IPS DF 6.9 (cell line): ENCODE data around the gene CRIM1.

Experiments used
- DNase-seq: peaks from one replicate; pipeline ENCODE4 v3.0.0-alpha.2; 2013; ENCODE audit warnings: low read depth, low spot score
- H3K27ac ChIP-seq: one replicate; pipeline ENCODE4 v1.5.1; 2013; ENCODE audit warnings: low read length, control low read depth
- H3K27me3 ChIP-seq: 2 replicates; pipeline ENCODE4 v1.6.1; 2013; ENCODE audit warnings: mild to moderate bottlenecking, low read length; ENCODE audit not compliant: control insufficient read depth, insufficient read depth
- H3K36me3 ChIP-seq: 2 replicates; pipeline ENCODE4 v1.6.1; 2013; ENCODE audit warnings: low read length; ENCODE audit not compliant: control insufficient read depth, insufficient read depth
- H3K4me1 ChIP-seq: 2 replicates; pipeline ENCODE4 v1.6.1; 2013; ENCODE audit warnings: low read length; ENCODE audit not compliant: control insufficient read depth, insufficient read depth
- H3K4me3 ChIP-seq: 2 replicates; pipeline ENCODE4 v1.5.1; 2013; ENCODE audit warnings: mild to moderate bottlenecking, low read length
- H3K9me3 ChIP-seq: 2 replicates; pipeline ENCODE4 v1.6.1; 2013; ENCODE audit warnings: low read length, inconsistent platforms; ENCODE audit not compliant: control insufficient read depth, insufficient read depth
- WGBS: extraction: QIAGEN DNeasy Blood & Tissue Kit; methylation state at CpG from one replicate; pipeline ENCODE4 v1.1.7; 2013; ENCODE audit warnings: mixed read lengths, missing lambda C conversion rate; ENCODE audit not compliant: insufficient read length, insufficient coverage; 5-methylcytosine and 5-hydroxymethylcytosine counted together

Gene CRIM1

GRCh38 chr2:36568516-36569246 is 213.1 kb downstream of the CRIM1 start:
- H3K27ac ChIP-seq: no peak overlapping the region
- no peak for DNase-seq
- H3K27me3 ChIP-seq: no peaks in the 10 kb centered on the region
- H3K4me1 ChIP-seq: 0 out of 2 replicates have a peak, but pooled peaks cover 1% of the 10 kb centered on the region
- no peaks in the 10 kb centered on the region for H3K9me3 ChIP-seq
- H3K4me3 ChIP-seq: no peak overlapping the region
- no CpG with 5 or more reads among the region's 6 CpGs for WGBS
- no peaks in the 10 kb centered on the region for H3K36me3 ChIP-seq

- Histone ChIP-seq H3K4me1 (no peaks in the 10 kb centered on the region), H3K4me3 (no peak overlapping the region), H3K9me3 (no peaks in the 10 kb centered on the region), H3K27me3 (no peaks in the 10 kb centered on the region), H3K27ac (no peak overlapping the region), H3K36me3 (no peaks in the 10 kb centered on the region)
- no peak for DNase-seq
- no CpG with 5 or more reads among the region's 3 CpGs for WGBS
Observed at GRCh38 chr2:36569267-36569856, 213.8 kb downstream of the CRIM1 start.

DNA sequence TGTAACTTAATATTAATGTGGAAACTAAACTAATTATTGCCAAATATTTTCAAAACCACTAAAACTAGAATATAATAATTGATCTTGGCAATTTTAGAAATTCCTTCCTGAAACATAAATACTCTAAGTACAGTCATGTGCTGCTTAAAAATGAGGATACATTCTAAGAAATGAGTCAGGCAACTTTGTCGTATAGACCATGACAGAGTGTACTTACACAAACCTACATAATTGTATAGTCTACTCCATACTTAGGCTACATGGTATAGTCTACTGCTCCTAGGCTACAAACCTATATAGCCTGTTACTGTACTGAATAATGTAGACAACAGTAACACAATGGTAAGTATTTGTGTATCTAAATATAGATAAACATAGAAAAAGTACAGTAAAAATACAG is 214.8 kb downstream of the CRIM1 start:
- WGBS: no CpG with 5 or more reads among the region's 1 CpG
- Histone ChIP-seq H3K27ac (no peak overlapping the region), H3K4me3 (no peak overlapping the region), H3K4me1 (no peaks in the 10 kb centered on the region), H3K27me3 (no peaks in the 10 kb centered on the region), H3K36me3 (no peaks in the 10 kb centered on the region), H3K9me3 (no peaks in the 10 kb centered on the region)
- DNase-seq: no peak

- H3K27ac ChIP-seq: no peak overlapping the region
- no peak for DNase-seq
- no peak overlapping the region for H3K4me3 ChIP-seq
- H3K27me3 ChIP-seq: no peaks in the 10 kb centered on the region
- no peaks in the 10 kb centered on the region for H3K36me3 ChIP-seq
- no peaks in the 10 kb centered on the region for H3K9me3 ChIP-seq
- WGBS: no CpG with 5 or more reads among the region's 3 CpGs
- H3K4me1 ChIP-seq: no peaks in the 10 kb centered on the region
Observed at GRCh38 chr2:36572054-36572718, 216.6 kb downstream of the CRIM1 start.

- Histone ChIP-seq H3K27me3 (no peaks in the 10 kb centered on the region), H3K27ac (no peak overlapping the region), H3K9me3 (no peaks in the 10 kb centered on the region), H3K4me3 (no peak overlapping the region), H3K36me3 (no peaks in the 10 kb centered on the region), H3K4me1 (no peaks in the 10 kb centered on the region)
- DNase-seq: no peak
- WGBS: no CpG with 5 or more reads among the region's 4 CpGs
Observed at GRCh38 chr2:36572719-36573059, 217.1 kb downstream of the CRIM1 start.

- H3K27me3 ChIP-seq: no peaks in the 10 kb centered on the region
- WGBS: 100% methylated on average over 1 of the region's 1 CpG
- no peaks in the 10 kb centered on the region for H3K9me3 ChIP-seq
- no peaks in the 10 kb centered on the region for H3K4me1 ChIP-seq
- no peak overlapping the region for H3K4me3 ChIP-seq
- H3K36me3 ChIP-seq: no peaks in the 10 kb centered on the region
- DNase-seq: no peak
- no peak overlapping the region for H3K27ac ChIP-seq
Observed at GRCh38 chr2:36573165-36573564, 217.6 kb downstream of the CRIM1 start.

GRCh38 chr2:36574560-36574959 is 219.0 kb downstream of the CRIM1 start:
- H3K27me3 ChIP-seq: no peaks in the 10 kb centered on the region
- H3K4me3 ChIP-seq: no peak overlapping the region
- H3K27ac ChIP-seq: no peak overlapping the region
- WGBS: no CpG with 5 or more reads among the region's 2 CpGs
- H3K9me3 ChIP-seq: no peaks in the 10 kb centered on the region
- peaks cover 3% of the 10 kb centered on the region; the same call in 1 of the 2 replicates for H3K36me3 ChIP-seq
- no peaks in the 10 kb centered on the region for H3K4me1 ChIP-seq
- no peak for DNase-seq

DNA sequence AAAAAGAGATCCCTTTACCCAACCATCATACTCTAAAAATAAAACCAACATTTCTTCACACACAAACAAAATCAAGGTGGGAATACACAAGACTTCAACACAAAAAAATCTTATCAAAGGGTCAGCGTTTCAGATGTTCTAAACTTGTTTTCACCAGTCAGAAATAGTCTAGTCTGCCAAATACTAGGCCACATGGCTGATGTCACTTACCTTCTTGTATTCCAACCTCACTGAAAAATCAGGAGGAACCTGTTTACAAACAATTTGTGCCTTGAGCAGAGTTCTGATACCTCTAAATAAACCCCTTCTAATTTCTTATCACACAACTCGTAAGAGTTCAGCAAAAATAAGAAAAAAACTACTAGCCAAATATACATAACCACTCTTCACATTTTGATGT is 222.3 kb downstream of the CRIM1 start:
- WGBS: 100% methylated on average over 1 of the region's 2 CpGs
- no peaks in the 10 kb centered on the region for H3K9me3 ChIP-seq
- H3K27ac ChIP-seq: no peak overlapping the region
- no peaks in the 10 kb centered on the region for H3K4me1 ChIP-seq
- H3K4me3 ChIP-seq: no peak overlapping the region
- no peak for DNase-seq
- peaks cover 6% of the 10 kb centered on the region; the same call in 1 of the 2 replicates for H3K36me3 ChIP-seq
- no peaks in the 10 kb centered on the region for H3K27me3 ChIP-seq

DNA sequence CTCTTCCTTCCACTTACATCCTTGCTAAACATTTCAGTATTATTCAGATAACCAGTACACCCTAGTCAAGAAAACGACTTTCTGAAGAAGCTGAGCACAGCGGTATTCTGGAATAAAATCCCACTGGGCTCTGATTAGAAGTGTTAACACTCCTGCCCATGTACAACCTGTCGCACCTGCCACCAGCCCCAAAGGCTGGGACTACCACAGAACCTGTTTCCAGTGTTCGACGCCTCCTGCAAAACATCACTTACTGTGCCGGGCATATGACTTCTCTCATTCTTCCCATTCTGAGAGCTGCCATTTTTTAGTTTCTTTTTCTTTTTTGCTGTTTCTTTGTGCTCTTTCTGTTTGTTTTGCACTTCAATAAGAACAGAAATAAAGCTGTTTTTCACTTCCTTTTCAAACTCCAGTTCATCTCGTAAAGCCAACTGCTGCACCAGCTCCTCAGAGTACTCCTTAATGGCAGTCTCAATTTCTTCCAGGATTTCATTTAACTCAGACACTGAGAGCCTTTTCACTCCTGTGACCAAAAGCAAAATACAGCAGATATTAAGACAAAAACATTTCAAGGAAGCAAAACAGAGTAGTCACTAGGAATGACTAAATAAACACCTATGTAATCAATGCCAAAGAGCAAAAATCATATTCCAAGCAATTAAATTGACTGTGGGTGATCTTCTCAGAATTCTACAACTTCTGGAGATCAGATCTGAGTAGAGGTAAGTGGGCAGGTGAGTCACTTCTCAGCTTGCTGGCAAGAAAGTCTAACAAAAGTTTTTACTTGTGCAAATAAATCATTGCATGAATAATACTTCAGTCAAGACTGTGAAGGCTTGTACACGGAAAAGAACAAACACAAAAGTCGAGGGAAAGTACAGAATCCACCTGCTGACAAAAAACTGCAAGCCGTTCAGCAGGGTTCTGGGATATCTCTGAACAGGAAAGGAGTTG is 223.0 kb downstream of the CRIM1 start:
- Histone ChIP-seq H3K27me3 (no peaks in the 10 kb centered on the region), H3K4me1 (no peaks in the 10 kb centered on the region), H3K9me3 (no peaks in the 10 kb centered on the region), H3K36me3 (peaks cover 6% of the 10 kb centered on the region; the same call in 1 of the 2 replicates), H3K27ac (no peak overlapping the region), H3K4me3 (no peak overlapping the region)
- WGBS: no CpG with 5 or more reads among the region's 10 CpGs
- no peak for DNase-seq

DNA sequence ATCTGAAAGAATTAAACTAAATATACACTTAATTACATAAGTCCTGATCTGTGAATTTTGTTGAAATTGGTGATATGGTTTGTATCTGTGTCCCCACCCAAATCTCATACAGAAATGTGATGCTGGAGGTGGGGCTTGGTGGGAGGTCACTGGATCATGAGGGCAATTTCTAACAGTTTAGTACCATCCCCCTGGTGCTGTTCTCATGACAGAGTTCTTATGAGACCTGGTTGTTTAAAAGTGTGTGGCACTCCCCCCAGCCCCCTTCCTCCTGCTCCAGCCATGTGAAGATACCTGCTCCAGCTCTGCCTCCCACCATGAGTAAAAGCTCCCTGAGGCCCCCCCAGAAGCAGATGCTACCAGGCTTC is 223.7 kb downstream of the CRIM1 start:
- Histone ChIP-seq H3K27me3 (no peaks in the 10 kb centered on the region), H3K27ac (no peak overlapping the region), H3K36me3 (peaks cover 6% of the 10 kb centered on the region; the same call in 1 of the 2 replicates), H3K4me1 (no peaks in the 10 kb centered on the region), H3K4me3 (no peak overlapping the region), H3K9me3 (no peaks in the 10 kb centered on the region)
- no peak for DNase-seq
